ENCODE measurements around the gene CXCR6. TPM values are rescaled to one million over a fixed set of nuclear protein-coding genes. Genes with fewer than 3 reads are reported as not detected.

The CXCR6 gene
- total RNA-seq, 1 donor from 2014 or later: 91.7 TPM

DNA sequence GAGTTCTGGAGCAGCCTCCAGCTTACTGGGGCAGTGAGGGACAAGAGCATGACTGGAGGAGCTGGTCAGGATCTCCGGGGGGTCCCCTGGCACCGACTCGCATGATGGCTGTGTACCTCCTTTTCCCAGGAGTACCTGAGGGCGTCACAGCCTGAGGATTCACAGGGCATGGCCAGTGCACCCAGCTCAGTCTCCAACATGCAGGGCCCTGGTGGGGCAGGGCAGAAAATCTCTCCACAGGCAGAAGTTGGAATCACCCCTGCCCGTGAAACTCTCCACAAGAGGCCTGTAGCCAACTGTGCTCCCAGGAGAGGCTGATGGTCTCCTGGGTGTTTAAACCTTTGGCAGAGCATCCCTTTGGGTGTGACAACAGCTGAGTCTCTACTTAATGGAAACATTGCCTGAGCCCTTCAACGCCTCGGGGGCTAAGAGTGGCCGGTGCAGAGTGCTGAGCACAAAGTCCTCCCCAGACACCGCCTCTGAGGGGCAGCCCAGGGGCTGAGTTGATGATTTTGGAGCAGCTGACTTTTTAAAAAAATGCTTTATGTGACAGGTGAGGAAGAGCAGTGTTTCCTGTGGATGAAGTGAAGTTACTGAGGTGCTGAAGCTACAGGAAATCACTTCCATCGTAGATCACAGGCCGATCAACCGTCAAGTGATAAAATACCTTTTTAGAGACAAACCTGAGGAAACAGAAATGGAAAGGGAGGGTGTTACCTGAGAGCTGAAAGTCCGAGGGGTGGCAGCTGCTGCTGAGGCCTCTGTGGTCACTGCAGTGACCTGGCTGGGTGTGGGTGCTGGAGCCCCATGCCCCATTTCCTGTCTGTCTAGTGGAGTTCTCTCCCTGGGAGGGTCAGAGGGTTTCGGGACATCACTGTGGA, 21.9 kb upstream of the CXCR6 start:
- intact Hi-C loops (cut with micrococcal nuclease): no loop called here

DNA sequence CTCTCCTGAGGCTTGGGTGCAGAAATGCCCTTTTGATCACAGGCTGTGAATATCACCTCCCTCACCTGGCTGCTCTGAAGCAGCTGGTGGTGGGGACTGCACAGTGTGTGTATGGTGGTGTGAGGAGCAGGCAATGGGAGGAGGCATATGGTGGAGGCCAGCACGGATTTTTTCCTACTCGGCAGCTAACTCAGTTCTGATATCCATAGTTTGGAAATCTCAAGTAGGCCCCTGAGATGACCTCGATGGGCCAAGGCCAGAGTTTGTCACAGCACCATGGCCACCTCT, 21.3 kb upstream of the CXCR6 start:
- intact Hi-C loops (cut with micrococcal nuclease): no loop called here

DNA sequence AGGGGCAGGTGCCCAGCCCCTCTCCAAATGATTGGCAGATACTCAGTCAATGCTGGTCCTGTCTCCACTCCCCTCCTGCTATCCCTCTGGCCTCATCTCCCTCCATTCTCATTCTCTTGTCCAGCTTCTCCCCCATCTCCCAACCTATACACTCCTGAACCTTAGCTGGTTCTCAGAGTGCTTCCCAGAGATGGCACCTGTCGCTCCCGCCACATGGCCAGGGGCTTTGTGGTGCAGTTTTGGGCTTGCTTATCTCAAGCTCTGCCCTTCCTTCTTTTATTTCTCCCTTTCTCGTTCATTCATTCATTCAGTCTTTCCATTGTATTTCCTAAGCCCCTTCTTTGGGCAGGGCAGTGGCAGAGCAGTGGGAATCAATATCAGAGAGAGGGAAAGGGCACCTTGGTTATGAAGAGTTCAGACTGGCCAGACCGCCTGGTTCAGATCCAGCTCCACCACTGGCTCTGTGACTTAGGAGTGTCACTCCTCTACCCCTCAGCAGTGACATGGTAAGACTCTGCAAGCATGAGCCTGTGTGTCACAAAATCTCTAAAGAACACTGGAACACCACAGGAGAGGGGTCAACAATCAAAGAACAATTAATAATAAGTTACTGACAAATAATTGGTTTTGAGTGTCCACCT, 20.2 kb upstream of the CXCR6 start:
- intact Hi-C loops (cut with micrococcal nuclease): no loop called here

DNA sequence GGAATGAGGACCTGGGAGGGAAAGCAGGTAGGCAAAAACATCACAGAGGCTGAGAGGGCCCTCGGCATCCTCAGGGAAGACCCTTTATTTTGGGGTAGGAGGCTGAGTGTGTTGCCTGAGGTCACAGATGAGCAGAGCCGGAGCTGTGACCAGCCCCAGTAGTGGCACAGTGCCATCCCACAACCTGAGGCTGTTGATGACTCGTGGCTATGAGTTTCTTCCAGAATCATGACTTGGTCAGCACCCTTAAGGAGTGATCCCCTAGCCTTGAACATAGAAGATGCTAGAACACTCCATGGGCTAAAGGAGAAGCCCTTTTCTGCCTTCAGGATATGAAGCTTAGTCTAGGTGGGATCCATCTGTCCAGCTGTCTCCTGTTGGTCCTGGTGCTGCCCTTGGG, 19.5 kb upstream of the CXCR6 start:
- intact Hi-C loops (cut with micrococcal nuclease): no loop called here

DNA sequence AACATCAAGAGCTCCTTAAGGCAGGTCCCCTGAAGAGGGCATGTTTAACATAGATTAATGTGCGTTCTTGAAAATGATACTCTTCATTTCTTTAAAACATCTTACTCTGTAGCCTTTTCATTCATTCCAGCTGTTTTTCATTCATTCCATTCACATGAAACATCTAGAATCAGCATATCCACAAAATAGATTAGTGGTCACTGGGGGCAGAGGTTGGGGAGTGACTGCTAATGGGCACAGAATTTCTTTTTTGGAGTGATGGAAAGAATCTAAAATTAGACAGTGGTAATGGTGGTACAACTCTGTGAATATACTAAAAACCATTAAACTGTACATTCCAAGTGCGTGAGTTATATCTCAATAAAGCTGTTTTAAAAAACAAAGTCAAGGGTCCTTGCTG, 15.4 kb upstream of the CXCR6 start:
- intact Hi-C loops (cut with micrococcal nuclease): loop anchor here (2.0 kb wide), 1 partner anchor 263 kb away; no protein-coding TSS in a partner anchor

DNA sequence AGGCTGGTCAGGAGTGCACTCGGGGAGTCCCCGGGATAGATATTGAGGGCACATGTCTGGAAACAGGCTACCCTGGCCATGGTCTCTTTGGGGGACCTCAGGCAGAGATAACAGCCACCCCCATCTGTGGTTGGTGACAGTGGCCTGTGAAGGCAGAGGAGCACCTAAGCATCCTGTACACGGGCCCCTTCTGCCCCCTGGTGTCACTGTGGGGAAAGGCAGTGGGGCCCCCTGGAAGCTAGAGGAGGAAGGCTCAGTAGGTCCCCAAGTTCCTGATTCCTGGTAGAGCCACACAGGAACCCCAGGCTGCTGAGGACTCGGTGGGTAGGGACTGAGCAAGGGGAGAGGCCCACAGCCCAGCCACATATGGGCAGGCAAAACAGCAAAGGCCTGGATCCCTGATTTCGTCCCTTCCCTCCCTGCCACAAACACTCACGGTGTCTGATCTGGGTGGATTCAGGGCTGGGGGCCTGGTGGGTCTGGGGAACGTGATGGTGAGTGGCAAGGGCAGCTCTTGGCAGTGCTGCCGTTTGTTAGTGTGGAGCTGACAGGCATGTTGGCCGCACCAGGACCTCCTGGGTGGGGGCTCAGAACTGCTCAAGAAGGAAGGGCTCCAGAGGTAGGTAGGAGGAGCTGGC, 14.1 kb upstream of the CXCR6 start:
- intact Hi-C loops (cut with micrococcal nuclease): loop anchor here (1.0 to 2.0 kb wide), 4 partner anchors 168 to 892 kb away; no protein-coding TSS in a partner anchor

DNA sequence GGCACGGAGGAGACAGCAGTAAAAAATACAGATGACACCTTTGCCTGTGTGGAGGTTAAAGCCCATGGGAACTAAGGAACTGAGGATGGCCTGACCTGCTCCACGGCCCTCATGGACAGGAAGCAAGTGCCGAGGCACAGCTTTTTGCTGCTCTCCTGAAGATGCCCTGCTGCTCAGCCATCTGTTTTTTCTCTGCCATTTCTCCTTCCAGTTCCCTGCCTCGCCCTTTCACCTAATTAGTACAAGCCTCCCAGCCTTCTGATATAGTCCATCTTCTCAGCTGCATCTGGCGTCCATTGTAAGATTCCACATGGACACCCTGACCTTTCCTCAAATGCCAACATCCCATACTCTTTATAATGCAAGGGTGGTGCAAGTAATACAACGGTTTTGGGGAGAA, 11.8 kb upstream of the CXCR6 start:
- intact Hi-C loops (cut with micrococcal nuclease): no loop called here

DNA sequence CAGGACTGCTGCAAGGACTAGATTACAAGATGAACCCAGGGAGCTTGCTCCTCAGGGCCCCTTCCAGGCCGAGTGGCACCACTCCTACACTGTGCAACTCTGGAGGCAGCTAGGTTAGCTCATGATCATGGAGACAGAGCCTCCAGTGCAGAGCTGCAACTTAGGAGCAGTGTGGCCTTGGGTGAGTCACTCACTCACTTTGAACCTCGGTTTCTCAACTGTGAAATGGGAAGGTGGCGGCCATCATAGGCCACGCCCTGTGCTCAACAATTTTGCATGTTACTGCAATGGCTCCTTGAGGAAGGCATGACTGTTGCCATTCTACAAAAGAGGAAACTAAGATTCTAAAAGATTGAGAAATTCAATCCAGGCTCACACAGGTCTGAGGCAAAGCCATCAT, 11.2 kb upstream of the CXCR6 start:
- intact Hi-C loops (cut with micrococcal nuclease): no loop called here

DNA sequence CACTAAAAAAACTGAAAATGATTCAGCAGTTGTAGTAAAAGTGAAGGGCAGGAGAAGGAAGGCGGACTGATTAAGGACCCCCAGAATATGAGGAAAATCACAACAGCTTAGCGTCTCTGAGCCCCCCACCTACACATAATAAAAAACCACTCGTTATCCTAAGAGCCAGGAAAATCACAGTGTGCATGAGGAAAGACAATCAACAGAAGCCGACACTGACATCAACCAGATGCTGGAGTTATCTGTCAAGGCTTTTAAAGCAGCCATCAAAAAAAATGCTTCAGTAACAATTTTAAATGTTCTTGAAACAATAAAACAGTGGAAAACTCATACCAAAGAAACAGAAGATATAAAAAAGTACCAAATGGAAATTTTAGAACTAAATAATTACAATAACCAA, 9.7 kb upstream of the CXCR6 start:
- intact Hi-C loops (cut with micrococcal nuclease): no loop called here

DNA sequence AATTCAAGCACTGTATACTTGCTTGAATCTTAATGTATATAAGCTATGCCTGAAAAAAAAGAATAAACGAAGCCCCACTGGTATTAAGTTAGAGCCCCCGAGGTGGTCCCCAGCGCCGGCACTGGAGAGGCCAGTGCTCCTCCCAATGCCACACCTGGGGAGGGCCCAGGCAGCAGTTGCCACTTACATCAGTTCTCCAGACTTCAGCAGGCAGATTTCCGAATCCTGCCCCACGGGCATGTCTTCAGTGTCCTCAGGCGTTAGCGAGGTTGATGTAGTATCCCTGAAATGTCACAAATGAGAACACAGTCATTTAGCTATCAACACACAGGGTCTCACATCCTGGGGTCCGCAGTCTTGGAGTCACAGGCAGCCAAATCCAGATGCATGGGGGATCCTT, 7.0 kb upstream of the CXCR6 start:
- intact Hi-C loops (cut with micrococcal nuclease): no loop called here

DNA sequence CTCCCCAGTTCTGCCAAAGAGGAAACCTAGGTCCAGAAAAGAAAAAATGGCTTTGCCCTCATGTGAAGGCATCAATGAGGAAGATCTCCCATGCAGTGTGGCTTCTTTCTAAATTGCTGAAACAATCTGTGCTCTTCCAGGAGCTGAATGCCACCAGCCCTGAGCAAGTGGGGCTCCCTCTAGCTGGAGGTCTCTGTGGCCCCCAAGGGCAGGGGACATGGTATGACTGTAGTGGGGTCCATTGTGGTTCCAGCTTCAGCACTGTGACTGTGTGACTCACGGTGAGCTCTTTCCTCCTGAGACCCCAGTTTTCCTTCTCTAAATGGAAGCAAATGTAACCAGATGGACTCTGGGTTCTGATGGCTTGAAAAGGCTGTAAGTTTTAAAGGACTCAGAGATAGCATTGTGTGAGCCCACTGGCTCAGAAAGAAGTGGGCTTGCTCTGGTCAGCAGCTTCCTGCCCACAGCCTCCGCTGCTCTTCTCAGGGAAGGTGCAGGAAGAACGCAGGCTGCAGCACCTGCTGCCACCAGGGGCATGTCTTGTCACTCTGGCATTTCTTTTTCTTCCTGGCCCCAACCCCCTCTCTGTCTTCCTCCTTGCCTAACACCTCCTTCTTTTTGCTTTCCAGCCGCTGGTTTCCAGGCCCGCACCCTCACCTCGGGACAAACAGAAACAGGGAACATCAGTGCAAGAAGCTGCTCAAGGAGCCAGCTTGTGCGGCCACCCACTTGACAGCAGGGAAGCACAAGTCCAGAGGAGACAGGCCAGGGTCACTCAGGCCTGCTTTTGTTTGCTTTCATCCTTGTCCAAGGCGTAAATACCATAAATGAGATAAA, 5.8 kb upstream of the CXCR6 start:
- intact Hi-C loops (cut with micrococcal nuclease): loop anchor here (1.0 kb wide), 6 partner anchors 59 to 505 kb away; partner anchors contain the start of gene CCR1

DNA sequence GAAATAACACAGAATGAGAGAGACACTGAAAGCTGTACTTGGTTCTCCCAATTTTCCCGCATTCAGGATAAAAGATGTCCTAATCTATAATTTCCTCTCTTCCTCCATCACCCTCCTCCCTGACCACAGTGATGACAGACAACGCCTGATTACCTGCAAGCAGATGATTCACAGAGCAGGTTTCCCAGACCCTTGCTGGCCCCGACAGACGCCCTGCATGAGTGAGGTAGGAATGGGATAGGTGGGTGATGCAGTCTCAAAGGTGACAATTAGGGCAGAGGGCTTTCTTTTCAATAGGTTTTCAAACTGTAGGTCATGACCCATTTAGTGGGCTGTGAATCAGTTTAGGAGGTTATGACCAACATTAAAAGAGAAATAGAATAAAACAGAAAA, 5.2 kb upstream of the CXCR6 start:
- intact Hi-C loops (cut with micrococcal nuclease): loop anchor here (1.0 kb wide), 6 partner anchors 58 to 504 kb away; partner anchors contain the start of gene CCR1

DNA sequence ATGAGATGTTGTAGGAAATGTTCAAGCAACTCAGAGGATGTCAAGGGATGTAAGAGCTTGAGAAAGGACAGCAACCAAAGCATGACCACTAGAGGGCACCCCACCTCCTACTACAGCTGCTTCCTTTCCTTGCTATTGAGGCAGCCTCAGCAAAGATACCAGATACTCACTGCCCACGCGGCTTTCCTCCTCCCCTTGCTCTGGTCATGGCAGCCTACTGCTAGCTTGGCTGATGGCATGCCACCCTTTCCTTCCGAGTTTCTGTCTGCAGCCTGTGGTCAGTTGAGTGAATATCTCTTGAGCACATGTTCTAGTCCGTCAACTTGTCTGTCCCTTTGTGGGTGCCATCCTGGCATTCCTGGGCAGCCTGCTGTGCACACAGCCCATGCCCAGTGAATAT, 4.4 kb upstream of the CXCR6 start:
- intact Hi-C loops (cut with micrococcal nuclease): loop anchor here (1.0 kb wide), 6 partner anchors 57 to 503 kb away; partner anchors contain the start of gene CCR1

DNA sequence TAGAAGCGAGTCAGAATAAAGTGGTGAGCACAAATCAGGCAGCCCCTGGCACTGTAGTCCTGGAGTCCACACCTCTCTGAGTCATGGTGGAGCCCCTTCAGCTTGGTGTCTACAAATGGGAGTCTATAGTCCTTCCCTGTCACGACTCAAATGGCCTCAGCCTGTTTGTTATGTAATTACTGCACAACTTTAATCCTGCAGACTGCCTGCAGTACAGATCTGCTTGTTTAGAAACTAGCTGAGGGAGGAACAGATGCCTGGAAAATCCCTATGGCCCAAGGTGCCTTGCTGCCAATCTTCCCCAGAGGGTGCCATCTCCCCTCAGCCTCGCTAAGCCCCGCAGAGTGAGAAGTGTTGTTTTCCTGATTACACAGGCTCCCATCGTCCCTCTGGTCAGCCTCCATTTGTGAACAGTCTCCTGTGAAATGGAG, 3.9 kb upstream of the CXCR6 start:
- intact Hi-C loops (cut with micrococcal nuclease): no loop called here

DNA sequence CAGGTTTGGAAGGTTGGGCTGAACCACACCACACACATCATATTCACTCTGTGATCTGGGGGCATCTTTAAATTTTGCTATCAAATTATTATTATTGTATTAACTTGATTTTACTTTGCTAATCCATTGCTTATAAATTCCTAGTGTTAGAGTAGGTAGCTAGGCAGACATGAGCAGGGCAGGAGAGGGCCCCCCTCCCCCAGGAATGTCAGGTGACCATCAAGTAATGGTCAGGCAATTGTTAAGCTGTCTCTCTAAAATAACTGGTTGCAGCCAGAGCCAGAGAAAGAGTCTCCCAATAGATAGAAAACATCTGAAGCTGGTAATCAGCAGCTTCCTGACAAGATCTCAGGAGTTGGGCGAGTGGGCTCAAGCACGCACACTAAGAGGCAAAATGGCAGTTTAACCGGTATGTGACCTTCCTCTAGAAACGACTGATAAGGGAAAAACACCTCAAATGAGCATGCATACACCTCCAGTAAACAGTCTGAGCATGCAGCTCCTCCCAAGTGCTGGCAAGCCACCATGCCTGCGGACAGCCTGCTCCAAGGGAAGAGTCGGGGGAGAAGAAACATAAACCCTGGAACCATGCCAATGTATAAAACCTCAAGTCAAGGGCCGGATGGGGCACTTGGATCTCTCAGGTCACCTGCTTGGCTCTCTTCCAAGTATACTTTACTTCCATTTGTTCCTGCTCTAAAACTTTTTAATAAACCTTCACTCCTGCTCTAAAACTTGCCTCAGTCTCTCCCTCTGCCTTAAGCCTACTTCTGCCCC, 3.1 kb upstream of the CXCR6 start:
- intact Hi-C loops (cut with micrococcal nuclease): no loop called here

DNA sequence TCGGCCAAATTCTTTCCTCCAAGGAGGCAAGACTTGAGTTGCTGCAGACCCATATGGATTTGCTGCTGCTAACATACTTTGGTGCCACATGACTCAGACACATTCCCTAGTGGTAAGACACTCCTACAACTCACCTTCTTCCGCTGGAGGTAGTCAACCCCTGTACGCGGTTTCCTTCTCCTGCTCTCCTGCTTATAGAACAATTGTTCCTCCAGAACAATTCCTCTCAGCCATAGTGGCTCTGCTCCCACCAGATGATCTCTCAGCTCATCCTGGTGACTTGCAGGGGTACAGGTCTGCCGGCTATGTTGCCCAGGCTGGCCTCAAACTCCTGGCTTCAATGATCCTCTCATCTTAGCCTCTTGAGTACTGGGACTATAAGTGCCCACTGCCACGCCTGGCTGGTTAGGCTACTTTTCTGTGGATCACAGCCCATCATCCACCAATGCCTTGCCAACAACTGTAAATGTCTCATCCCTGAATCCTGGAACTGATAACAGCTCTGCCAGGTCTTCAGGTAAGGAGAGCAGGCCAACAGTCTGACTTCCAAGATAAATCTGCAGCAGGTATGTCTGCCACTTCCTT, 2.4 kb upstream of the CXCR6 start:
- intact Hi-C loops (cut with micrococcal nuclease): no loop called here

DNA sequence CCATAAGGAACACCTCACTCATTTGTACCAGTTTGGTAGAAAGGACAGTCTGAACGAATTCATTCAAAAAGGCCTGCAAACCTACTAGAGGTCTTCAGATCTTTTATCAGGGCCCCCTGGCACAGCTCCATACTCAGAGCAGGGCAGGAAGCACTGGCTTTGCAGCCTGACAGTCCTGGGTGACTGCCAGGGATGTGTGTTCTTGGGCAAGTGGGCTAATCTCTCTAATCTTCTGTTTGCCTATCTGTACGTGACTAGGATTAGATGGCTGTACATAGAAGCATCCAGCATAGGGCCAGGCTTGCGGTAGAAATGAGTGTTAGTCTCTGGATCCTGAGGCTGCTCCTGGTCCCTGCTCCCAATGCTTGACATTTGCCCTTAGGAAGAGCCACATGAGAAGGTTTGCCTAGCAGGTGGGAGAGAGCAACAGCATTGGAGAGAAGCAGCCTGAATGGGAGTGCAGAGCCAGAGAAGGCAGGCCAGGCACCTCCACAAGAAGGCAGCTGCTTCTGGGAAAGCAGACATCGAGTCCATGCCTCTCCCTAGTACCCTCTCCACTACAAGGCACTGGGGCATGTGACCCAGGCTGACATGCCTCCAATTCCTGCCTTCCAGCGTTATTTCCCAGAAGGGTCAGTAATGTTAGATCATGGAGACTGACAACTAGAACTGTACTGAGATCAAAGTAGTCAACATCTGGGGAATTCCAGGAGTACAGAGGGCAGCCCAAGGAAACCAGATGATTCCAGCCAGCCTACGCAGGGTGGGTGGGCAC, 1.0 kb upstream of the CXCR6 start:
- intact Hi-C loops (cut with micrococcal nuclease): no loop called here

DNA sequence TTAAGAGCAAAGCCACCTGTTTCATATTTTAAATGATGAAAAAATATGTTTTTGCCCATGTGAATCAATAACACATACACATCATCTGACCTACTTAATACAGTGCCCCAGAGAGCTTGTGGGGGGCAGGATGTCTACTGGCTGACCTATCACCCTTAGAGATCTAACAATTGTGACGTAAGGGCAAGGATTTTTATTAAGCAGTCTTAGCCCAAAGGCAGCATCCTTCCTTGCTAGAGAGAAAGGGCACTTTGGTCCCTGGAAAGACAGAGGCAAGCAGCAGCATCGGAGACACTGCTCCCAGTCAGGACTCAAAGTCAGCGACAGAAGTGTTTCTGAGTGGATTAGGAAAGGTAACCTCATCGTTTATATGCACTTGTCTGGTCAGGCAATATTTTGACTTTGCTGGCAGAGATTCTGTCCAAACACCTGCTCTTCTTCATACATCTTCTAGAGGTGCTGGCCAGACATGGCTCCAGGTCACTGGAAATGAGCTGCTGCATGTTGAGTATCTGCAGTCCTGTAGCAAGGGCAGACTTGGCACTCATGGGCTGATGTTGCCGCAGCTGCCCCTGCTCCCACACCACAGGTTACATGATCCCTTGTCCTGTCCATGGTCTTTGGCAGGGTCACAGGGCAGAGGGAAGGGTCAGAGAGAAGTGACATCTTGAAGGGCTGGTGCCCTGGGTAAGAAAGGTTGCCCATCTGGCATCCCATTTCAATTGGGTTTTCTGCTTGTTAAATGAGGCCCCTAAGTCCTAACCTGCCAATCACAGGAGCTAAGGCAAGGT, 1.8 kb downstream of the CXCR6 start:
- intact Hi-C loops (cut with micrococcal nuclease): no loop called here

DNA sequence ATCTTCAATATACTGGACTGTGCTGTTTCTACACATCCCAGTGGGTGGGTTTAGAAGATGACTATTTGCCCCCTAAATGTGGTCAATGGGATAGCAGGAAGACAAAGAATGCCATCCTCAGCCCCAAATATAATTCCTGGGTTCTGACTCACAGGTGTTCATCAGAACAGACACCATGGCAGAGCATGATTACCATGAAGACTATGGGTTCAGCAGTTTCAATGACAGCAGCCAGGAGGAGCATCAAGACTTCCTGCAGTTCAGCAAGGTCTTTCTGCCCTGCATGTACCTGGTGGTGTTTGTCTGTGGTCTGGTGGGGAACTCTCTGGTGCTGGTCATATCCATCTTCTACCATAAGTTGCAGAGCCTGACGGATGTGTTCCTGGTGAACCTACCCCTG, 3.0 kb downstream of the CXCR6 start:
- intact Hi-C loops (cut with micrococcal nuclease): no loop called here
